TTC549 (cell line): ENCODE measurements around the gene CDH12.
"Not testable (repeated sequence)": the region's sequence is repeated elsewhere in the genome, so short reads cannot be mapped to it uniquely, and the experiment has no call there.

ENCODE experiments used
- FAIRE-seq: peaks from 2 replicates; lab custom pipeline; 2012; peaks lifted over from hg19 to GRCh38; lab: Jason Lieb, UNC

Gene CDH12

DNA sequence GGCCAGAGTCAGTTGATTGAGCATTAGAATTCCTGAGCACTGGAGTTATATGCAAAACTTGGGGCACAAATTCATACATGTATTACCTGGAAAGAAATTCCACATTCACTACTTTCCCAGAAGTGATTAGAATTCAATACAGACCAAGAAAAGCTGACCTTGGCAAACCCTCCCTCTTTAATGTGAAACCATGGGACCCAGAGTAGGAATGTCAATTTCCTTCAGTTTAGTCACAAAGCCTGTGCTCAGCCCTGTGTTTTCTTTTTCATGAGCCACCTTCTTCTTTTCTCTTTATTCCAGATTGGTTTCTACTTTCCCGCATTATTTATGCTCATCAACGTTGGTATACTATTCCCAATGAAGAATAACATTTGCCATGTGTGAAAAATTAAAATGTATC is 420.2 kb downstream of the CDH12 start:
- FAIRE-seq: no peak

DNA sequence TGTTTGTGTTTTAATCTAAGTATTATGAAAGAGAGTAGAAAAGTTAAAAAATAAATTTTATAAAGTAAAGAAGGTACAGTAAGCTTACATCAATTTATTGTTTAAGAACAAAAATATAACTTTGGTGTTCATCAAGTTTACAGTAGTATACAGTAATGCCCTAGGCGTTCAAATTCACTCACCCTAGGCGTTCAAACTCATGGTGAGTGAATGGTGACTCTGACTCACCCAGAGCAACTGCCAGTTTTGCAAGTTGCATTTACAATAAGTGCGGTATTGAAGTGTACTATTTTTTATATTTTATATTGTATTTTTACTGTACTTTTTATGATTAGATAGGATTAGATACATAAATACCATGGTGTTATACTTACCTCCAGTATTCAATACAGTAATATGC is 421.3 kb downstream of the CDH12 start:
- no peak for FAIRE-seq

DNA sequence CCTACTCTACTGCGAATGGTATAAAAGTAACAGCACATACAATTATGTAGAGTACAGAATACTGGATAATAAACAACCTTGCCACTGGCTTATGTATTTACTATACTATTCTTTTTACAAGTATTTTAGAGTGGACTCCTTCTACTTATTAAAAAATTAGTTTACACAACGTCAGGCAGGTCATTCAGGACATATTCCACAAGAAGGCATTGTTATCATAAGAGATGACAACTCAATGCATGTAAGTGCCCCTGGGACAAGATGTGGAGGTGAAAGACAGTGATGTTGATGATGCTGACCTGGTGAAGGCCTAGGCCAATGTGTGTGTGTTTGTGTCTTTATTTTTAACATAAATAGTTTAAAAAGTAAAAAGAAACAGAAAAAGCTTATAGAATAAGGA is 421.7 kb downstream of the CDH12 start:
- FAIRE-seq: no peak

DNA sequence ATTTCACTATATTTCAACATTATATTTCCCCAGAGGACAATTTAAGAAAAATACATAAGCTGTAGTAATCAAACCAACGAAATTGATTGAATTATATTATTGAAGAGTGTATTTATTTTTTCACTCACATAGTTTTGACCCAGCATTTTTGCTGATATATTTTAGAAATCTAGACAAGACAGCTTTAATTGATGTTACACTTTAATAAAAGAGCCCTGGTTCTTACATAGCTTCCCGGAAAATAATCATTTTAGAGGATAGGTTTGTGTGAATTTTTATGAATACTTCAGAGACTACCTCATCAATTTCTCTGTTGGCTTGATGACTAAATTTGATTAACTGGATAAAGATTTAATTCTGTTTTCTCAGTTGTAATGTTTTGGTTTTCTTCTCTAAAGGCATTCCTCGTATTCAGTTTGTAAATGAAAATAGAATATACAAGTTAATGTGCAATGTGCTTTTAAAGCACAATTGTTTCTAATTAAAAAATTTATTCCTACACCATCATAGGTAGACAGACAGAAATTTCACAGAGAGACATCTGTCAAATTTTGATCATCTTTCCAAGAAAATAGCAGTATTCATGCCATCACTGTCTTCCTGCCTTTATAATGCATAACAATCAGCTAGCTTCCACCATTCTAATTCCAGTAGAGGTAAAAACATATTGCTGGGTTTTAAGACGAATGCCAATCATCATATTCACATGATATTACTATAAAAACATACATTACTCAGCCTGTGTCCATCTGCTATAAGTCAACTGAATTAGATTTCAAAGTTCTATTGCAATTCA is 441.4 kb downstream of the CDH12 start:
- no peak for FAIRE-seq

DNA sequence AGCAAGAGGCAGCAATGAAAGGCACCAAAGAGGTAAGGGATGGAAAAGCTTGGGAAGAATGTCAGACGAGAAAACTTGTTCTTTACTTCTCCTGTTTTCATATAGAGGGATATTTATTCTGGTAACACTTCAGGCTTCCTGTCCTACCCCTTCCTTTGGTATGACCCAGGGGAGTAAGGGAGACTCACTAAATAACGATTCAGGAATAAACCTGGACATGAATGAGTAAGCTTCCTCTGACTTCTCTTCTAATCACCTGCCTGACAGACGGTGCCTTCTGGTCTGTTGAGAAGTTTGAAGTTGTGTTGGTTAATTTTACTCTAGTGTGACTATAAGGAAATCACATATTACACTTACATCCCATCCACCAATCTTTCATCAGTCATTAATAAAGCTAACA is 461.2 kb downstream of the CDH12 start:
- no peak for FAIRE-seq

DNA sequence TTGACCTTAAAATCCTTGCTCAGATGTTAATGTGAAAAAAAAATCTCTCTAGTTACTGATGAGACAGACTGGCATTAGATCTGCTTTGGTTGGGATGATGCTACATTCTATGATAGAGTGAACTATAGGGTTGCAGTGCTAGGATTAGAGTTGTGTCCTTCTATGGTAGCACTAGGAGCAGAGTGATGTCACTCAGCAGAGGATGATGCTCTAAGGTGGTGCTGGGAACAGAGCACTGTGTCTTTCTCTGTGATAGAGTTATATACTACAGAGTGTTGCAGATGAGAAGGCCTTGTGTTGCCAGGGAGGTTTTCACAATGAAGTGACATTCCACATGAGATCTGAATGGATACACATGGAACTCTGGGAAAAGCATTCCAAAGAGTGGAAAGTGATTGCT is 462.3 kb downstream of the CDH12 start:
- FAIRE-seq: no peak

DNA sequence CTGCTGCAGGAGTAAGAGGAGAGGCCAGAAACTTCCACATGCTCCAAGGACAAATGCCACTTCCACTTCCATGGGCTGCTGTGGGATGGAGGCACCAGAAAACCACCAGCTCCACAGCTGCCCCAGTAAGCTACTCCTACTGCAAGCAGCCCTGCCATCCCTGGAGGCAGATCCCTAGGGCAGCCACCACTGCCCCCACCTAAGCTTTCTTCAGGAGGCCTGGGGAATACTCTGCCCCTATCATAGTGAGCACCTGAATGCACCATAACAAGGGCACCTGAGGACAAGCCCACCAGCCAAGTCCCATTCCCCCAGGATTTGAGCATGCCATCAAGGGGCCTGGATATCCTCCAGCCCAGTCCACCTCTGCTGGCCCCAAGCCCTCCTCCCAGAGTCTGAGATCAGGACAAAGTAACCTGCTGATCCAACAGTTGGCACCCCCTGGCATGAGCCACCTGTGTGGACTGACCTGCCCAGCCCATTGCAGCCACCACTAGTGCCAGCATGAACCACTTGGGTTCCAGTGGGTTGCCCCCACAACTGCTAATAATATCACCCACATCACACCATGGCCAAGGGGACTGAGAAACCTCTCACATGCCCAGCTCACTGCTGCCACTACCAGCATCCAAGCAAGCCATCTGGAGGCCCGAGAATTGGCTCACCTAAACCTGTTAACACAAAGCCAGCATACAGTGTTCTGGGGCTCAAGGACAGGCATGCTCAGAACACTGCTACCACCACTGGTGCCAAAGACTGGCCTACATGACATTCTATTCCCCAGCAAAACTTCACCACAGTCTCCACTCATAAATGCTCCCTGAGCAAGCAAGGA is 480.1 kb downstream of the CDH12 start:
- no peak for FAIRE-seq

DNA sequence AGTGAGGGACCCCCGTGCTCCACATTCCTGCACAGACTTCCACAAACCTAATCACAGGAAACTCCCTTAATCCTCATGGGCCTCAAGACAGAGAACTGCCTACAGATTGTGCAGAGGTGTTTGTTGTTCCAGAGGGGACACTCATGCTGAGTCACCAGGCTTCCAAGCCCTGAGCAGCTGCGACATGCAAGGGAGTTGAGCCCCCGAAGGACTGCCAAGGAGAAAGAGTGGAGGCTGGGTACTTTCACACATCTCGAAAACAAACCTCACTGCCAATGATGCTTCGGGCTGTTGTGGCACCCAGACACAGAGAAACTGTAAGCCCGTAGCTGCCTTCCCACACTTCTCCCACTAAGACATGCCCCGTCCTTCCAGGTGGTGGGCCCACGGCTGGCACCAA is 480.8 kb downstream of the CDH12 start:
- FAIRE-seq: no peak

DNA sequence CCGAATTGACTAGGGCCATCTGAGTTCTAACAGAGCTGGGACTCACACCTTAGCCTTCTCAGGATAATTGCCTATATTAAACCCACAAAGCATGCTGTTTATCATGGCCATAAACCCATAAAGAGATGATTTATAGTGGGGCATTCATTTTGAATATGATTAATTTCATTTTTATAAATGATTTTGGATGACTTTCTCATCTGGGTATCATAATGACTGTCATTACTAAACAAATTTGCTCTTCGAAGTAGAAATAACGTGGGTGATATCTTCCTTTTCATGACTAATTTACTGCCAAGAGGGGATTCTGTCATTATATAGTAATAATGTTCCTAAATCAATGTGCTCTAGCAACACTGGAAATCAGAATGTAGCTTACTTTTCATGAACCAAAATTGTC is 498.2 kb downstream of the CDH12 start:
- no peak for FAIRE-seq

DNA sequence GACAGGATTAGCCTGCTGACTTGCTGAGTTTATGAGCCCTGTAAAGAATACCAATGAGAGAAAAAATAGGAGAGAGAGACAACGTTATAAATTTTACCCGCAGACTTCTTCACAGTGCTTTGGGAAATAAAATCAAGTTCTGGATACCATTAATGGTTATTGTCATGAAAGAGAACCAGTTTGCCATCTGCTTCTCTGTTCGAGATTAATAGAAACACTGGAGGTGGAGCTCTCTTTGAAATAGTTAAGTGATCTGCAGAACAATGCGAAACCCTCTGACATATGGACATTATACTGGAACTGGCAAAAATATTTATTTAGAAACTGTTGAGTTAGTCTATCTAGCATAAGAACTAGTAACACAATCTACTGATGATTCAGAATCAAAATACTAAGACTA is 500.7 kb downstream of the CDH12 start:
- FAIRE-seq: no peak

DNA sequence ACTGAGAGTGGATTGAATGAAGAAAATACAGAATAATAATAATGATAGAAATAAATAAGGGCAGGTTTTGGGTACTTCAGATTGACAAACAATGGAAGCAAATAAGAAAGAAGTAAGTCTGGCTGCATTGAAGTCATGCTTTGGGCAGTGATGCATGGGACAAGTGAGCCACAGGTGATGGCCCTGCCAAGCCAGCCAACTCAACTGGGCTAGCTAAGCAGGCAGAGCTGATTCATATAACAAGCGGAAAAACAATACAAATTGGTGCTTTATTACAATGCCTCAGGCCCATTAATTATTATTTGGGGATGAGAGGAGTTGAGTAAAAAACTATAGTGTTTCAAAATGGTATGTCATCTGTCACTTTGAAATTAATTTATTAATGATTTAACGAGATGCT is 502.0 kb downstream of the CDH12 start:
- FAIRE-seq: no peak

DNA sequence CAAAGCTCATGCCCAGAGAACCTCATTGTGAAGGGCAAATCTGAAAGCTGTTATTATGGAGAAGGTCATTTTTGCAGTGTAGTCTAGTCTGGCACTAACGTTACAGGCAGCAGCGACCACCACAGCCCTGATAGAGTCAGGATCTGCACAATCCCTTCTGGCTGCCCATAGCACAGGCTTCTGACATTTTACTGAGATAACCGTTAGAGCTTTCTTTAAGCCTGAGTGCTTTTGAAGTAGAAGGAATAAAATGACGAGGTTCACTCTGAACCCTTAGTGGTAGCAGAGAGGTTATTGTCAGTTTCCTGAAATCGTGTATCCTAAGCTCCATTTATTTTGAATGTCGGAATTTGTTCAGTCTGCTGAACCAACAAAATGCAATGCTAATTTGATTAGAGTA is 505.1 kb downstream of the CDH12 start:
- FAIRE-seq: no peak

DNA sequence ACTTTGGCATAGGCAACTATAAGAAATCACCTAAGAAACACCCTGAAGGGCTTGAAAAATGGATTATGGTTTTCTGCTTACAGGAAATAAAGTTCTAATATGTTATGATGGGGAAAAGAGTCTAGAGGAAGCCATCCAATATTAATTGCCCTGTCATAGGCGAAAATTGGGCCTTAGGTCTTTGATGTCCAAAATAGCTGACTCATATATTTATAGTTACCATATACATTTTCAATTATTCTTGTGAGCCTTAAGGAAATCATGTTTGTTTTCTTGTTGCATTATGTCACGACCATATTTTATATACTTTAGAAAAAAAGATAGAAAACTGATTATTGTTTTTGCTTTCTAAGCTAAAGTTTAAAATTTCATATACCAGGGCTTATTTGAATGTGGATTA is 509.1 kb downstream of the CDH12 start:
- FAIRE-seq: no peak

DNA sequence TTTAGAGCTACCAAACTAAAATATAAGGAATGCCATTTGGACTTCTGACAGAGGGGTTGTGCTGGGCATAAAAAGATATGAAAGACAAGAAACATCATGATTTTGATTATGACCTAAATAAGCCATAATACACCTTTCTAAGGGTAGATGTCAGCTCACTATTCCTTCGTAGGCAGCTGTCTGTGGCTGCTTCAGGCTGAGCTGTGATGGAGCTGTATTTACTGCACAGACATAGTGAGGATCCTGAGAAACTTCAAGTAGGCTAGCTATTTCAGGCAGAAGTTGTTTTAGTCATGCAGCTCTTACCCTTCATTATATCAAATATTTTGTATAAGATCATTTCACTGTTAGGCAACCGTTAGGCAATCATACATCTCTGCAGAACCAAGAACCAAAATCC is 511.7 kb downstream of the CDH12 start:
- FAIRE-seq: no peak

DNA sequence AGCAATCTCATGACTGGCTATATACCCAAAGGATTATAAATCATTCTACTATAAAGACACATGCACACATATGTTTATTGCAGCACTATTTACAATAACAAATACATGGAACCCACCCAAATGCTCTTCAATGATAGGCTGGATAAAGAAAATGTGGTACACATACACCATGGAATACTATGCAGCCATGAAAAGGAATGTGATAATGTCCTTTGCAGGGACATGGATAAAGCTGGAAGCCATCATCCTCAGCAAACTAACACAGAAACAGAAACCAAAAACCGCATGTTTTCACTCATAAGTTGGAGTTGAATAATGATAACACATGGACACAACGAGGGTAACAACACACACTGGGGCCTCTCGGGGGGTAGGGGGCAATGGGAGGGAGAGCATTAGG is 520.2 kb downstream of the CDH12 start:
- not testable (repeated sequence) for FAIRE-seq

DNA sequence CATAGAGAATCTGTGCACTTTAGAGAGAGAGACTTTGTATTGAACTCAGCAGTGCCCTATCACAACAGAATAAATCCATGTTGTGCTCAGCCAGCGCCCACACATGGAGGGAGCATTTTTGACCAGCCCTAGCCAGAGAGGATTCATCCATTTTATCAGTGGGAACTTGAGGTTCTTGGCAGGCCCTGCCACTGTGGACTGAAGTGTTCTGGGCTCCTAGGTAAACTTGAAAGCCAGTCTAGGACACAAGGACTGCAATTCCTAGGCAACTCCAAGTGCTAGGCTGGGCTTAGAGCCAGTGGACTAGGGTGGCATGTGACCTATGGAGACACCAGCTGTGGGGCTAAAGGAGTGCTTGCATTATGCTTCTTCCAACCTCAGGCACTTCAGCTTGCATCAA is 523.5 kb downstream of the CDH12 start:
- FAIRE-seq: no peak

DNA sequence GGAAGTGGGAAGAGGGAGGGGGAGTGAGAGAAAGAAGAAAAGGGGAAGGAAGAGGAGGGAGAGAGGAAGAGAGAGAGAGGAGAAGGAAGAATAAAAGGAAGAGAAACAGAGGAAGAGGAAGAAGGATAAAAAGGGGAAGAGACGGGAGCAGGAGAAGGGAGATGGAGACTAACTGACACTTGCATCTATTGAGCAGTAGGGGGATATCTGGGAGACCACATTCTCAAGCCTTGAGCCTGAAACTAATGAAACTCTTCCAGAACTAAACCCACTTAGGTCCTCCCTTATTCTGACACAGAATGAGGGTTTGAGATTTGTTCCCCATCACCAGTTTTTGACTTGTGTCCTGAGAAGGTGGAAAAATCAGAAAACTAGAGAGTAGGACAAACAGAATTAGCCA is 533.3 kb downstream of the CDH12 start:
- FAIRE-seq: no peak

DNA sequence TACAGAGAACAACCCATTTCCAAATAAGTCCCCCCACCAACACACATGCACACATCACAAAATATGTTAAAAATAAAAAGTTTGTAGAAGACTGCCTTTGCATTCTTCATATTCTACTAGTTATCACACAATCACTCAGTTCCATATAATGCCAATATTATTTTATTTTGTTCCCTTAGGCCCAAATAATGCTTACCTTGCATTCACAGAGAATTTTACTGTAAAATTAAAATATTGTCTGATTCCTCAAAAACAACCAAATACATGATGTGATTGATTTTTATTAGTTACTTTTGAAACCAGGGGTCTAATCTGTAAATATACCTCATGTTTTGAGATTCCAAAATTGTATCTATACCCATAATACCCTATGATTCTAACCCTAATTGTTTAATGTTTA is 536.9 kb downstream of the CDH12 start:
- FAIRE-seq: no peak

DNA sequence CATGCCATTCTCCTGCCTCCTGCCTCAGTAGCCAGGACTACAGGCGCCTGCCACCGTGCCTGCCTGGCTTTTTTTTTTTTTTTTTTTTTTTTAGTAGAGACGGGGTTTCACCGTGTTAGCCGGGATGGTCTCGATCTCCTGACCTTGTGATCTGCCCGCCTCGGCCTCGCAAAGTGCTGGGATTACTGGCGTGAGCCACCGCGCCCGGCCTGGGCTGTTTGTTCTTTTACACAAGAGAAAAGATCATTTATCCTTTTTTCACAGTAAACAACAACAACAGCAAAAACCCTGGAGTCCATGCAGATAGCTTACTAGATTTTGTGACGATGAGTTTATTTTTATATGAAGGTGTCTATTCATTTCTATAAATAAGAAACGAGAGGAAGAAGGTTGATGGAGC is 538.1 kb downstream of the CDH12 start:
- not testable (repeated sequence) for FAIRE-seq

DNA sequence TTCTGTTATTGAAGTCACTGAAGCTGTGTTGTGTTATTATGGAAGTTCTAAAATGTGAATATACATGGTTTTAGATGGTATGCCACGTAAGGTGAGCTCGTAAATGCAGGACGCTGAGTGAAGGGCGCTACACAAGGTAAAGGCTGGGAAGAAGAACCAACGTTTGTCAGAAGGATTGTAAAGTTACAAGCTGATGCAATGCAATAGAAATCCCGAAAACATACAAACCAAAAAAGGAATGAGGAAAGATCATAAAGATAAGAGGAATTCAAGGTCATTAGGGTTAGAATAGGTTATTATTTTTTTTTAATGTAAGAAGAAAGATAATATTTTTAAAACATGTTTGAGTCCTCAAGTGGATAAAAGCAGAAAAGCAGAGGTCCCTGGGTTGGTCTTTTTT is 538.6 kb downstream of the CDH12 start:
- no peak for FAIRE-seq

DNA sequence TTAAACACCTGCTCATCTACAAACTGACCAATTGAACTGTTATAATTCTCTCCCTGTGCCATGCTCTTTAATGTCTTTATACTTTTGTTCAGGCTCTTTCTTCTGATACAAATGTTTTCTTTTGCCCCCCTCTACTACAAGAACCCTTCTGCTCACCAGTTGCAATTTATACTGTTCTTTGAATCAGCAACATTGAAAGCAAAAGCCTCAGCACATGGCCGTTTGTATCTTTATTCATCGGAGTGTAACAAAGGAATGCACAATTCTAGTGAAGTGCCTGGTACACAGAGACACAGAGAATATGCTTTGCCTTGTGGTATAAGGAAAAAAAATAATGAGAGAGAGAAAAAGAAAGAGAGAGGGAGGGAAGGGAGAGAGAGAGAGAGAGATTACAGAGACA is 547.1 kb downstream of the CDH12 start:
- no peak for FAIRE-seq

DNA sequence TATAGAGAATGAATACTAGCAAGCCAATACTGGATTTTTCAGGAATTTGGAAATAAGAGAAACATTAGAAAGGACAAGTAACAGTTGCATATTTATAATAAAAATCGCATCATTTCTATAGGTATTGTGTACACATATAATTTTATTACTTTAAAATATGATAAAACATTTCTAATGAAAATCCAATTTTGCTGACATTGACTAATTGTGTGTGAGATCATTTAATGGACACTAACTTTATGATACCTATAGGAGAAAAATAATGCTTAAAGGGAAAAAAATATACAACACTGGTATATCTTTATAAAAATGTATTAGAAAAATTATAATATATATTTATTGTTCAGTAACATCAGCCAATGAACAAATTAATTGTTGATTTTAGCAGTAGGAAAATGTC is 557.3 kb downstream of the CDH12 start:
- FAIRE-seq: no peak

DNA sequence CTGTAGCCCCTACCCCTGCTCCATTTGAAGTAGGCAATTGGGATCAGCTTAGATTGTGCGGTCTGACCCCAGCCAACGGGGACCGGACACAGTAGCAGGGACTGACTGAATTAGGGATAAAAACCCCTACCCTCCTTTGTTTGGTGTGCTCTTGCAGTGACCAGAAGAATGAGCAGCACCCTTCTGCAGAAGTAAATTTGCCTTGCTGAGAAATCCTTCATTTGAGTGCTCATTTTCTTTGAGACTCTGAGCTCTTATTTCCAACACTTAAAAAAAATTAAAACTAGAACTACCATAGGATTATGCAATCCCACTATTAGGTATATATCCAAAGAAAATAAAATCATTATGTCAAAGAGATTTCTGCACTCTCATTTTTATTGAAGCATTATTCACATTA is 560.0 kb downstream of the CDH12 start:
- FAIRE-seq: no peak

DNA sequence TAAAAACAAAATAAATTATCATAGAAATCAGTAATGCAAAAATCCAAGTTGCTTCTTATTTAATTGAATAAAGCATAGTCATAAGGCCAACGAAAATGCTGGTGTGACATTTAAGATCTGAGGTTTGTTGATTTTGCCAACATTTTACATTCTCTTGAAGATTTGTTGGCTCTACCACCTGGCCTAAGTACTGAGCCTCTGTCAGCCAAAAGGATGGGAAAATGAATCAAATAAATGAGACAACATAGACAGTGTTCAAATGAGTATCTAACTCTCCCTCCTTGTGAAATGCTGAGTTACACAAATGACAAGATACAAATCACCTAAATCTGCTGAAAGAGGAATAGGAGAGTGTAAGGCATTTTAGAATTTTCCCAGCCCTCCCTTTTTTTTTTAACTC is 575.0 kb downstream of the CDH12 start:
- FAIRE-seq: no peak
